GM12878 (cell line): ENCODE results near the gene AMER2. TPM values are rescaled to one million over a fixed set of nuclear protein-coding genes. Genes with fewer than 3 reads are reported as not detected.

Experiments used
- ATAC-seq: fragments of 200-7000 bp; cut with Tn5 transposase; 3 replicates; pipeline ENCODE4 v1.9.1; 2020; ENCODE audit warnings: mild to moderate bottlenecking, moderate library complexity
- BruUV-seq: library from RNA; stranded (reverse); fragments of 400-500 nt; replicated peaks from 2 replicates; lab custom pipeline; 2021; lab: Mats Ljungman, UMichigan
- CTCF ChIA-PET: fragments of 300-600 bp; sonication (Branson Sonifier 250); formaldehyde crosslinking; extraction: SDS; loops from one replicate; lab custom pipeline; 2021; ENCODE audit warnings: inconsistent platforms; lab: Yijun Ruan, JAX
- POLR2A ChIA-PET: fragments of 350-600 bp; formaldehyde crosslinking; extraction: SDS; loops from one replicate; lab custom pipeline; 2021; ENCODE audit warnings: inconsistent platforms; lab: Charles Lee
- RAD21 ChIA-PET: fragments of 300-600 bp; sonication (Branson Sonifier 250); formaldehyde crosslinking; loops from one replicate; lab custom pipeline; 2023; ENCODE audit warnings: antibody characterized with exemption; ENCODE audit not compliant: unreplicated experiment; lab: Charles Lee
- SMC1A ChIA-PET: fragments of 300-600 bp; sonication (Branson Sonifier 250); formaldehyde crosslinking; loops from one replicate; lab custom pipeline; 2023; ENCODE audit not compliant: unreplicated experiment, uncharacterized antibody; lab: Charles Lee
- DNase-seq: peaks from one replicate; pipeline ENCODE4 v3.0.0-alpha.2; 2011; ENCODE audit warnings: low read depth, low spot score
- FAIRE-seq: peaks from 3 replicates; lab custom pipeline; 2011; peaks lifted over from hg19 to GRCh38; lab: Jason Lieb, UNC
- H2AFZ ChIP-seq: 2 replicates; pipeline ENCODE4 v1.6.0; 2011; ENCODE audit warnings: low read depth, low read length, control low read depth; ENCODE audit not compliant: control insufficient read depth
- H3K27ac ChIP-seq: 2 replicates; pipeline ENCODE4 v1.5.1; 2011; ENCODE audit warnings: control low read depth; ENCODE audit not compliant: control insufficient read depth, insufficient read depth
- H3K27me3 ChIP-seq, 2 experiments: replicated peaks in 1 of 2; 2 replicates each; pipeline versions ENCODE4 v1.6.0 to v1.6.1; 2011; ENCODE audit warnings: low read length in 1 of 2; ENCODE audit not compliant: control insufficient read depth in 2 of 2, insufficient read depth in 2 of 2
- H3K36me3 ChIP-seq, 2 experiments: 2 replicates each; pipeline ENCODE4 v1.5.1; 2011; ENCODE audit warnings: low read length in 1 of 2; ENCODE audit not compliant: control insufficient read depth in 2 of 2, insufficient read depth in 2 of 2
- H3K4me1 ChIP-seq: 2 replicates; pipeline ENCODE4 v1.6.1; 2011; ENCODE audit warnings: mild to moderate bottlenecking, low read length, moderate library complexity, mixed read lengths; ENCODE audit not compliant: control insufficient read depth, insufficient read depth
- H3K4me2 ChIP-seq: 2 replicates; pipeline ENCODE4 v1.6.0; 2011; ENCODE audit warnings: control low read depth; ENCODE audit not compliant: control insufficient read depth, insufficient read depth
- H3K4me3 ChIP-seq: fragments of 200-600 bp; sonication (generic); 2 replicates; pipeline ENCODE4 v1.5.1; 2016
- H3K79me2 ChIP-seq: 2 replicates; pipeline ENCODE4 v1.6.0; 2011; ENCODE audit warnings: low read length; ENCODE audit not compliant: control insufficient read depth, insufficient read depth
- H3K9ac ChIP-seq: 2 replicates; pipeline ENCODE4 v1.8.0; 2011; ENCODE audit warnings: low read length, control low read depth, mixed read lengths; ENCODE audit not compliant: control insufficient read depth, insufficient read depth
- H3K9me3 ChIP-seq: replicated peaks from 3 replicates; pipeline ENCODE4 v1.5.1; 2011; ENCODE audit warnings: mild to moderate bottlenecking, low read length; ENCODE audit not compliant: control insufficient read depth, insufficient read depth
- H4K20me1 ChIP-seq: 2 replicates; pipeline ENCODE4 v1.6.0; 2011; ENCODE audit not compliant: control insufficient read depth, insufficient read depth
- ASH2L ChIP-seq: fragments of 300-600, 200-600 bp; sonication (generic); IDR thresholded peaks from 2 replicates; pipeline ENCODE4 v1.6.1; 2017; ENCODE audit warnings: low read depth, mild to moderate bottlenecking, borderline replicate concordance
- BCL11A ChIP-seq: IDR thresholded peaks from 2 replicates; pipeline ENCODE4 v1.6.1; 2011; ENCODE audit warnings: low read depth, low read length
- CBX5 ChIP-seq: sonication (generic); IDR thresholded peaks from 2 replicates; pipeline ENCODE4 v1.6.1; 2016; ENCODE audit warnings: low read depth, moderate library complexity, mild to moderate bottlenecking, inconsistent platforms
- CEBPZ ChIP-seq: fragments of 150-350 bp; IDR thresholded peaks from 2 replicates; pipeline ENCODE4 v1.6.1; 2016; ENCODE audit warnings: low read depth, low read length
- CREM ChIP-seq: IDR thresholded peaks from 2 replicates; pipeline ENCODE4 v1.6.1; 2014; ENCODE audit warnings: antibody characterized with exemption, low read depth
- EZH2 ChIP-seq: IDR thresholded peaks from 2 replicates; pipeline ENCODE4 v1.6.1; 2012; ENCODE audit warnings: low read depth, mild to moderate bottlenecking, control low read depth, inconsistent platforms, low read length, borderline replicate concordance; ENCODE audit not compliant: control insufficient read depth
- FOS ChIP-seq: IDR thresholded peaks from 3 replicates; pipeline ENCODE4 v1.6.1; 2011; ENCODE audit warnings: borderline replicate concordance; ENCODE audit not compliant: insufficient read length; ENCODE audit errors: extremely low read depth
- KAT2A ChIP-seq: conservative IDR thresholded peaks from 2 replicates; pipeline ENCODE4 v1.6.1; 2011; ENCODE audit warnings: low read depth, low read length; ENCODE audit not compliant: control insufficient read depth
- MLLT1 ChIP-seq: fragments of 450-650 bp; IDR thresholded peaks from 2 replicates; pipeline ENCODE4 v1.6.1; 2016; ENCODE audit warnings: mild to moderate bottlenecking
- MTA2 ChIP-seq: fragments of 450-650 bp; IDR thresholded peaks from 2 replicates; pipeline ENCODE4 v1.6.1; 2016; ENCODE audit warnings: low read depth, mild to moderate bottlenecking, moderate library complexity
- NR2F1 ChIP-seq: fragments of 450-650 bp; conservative IDR thresholded peaks from 2 replicates; pipeline ENCODE4 v1.6.1; 2017; ENCODE audit warnings: mild to moderate bottlenecking
- RCOR1 ChIP-seq: conservative IDR thresholded peaks from 2 replicates; pipeline ENCODE4 v1.6.1; 2012; ENCODE audit warnings: low read depth, low read length, improper control_type of control experiment
- SIN3A ChIP-seq: IDR thresholded peaks from 2 replicates; pipeline ENCODE4 v1.6.1; 2012; ENCODE audit warnings: low read depth, low read length, improper control_type of control experiment
- STAT3 ChIP-seq: IDR thresholded peaks from 2 replicates; pipeline ENCODE4 v1.6.1; 2011; ENCODE audit warnings: low read depth, low read length, improper control_type of control experiment
- WGBS: methylation state at CpG from one replicate; pipeline ENCODE4 v1.1.6; 2016; ENCODE audit warnings: low lambda C conversion rate; ENCODE audit not compliant: insufficient replicate concordance, insufficient coverage; ENCODE audit errors: missing lambda C conversion rate; 5-methylcytosine and 5-hydroxymethylcytosine counted together
- in situ Hi-C: fragments of 300-500 bp; cut with MboI; formaldehyde crosslinking; loops from 9 replicates; pipeline ENCODE4 v1.14.3; 2018; ENCODE audit warnings: mixed read lengths
- intact Hi-C: fragments of 100-400 bp; cut with micrococcal nuclease; formaldehyde crosslinking; loops from one replicate; pipeline ENCODE4 v1.14.2; 2022; ENCODE audit not compliant: unreplicated experiment
- polyA plus RNA-seq, 11 experiments: library from polyadenylated mRNA; depleted of rRNA in 4 of 11; unstranded in 6 of 11; stranded (reverse) in 5 of 11; fragments of >200 nt; fragmentation: Nextera tagmentation in 4 of 11; fragmentation: Illumina TruSeq in 1 of 11; extraction: Ambion mirVana in 4 of 11; extraction: Trizol in 1 of 11; gene quantifications; 1 replicate in 1 of 11; 2 replicates in 10 of 11; pipeline versions ENCODE4 v1.2.1 to v1.2.3, GENCODE V29; 2011 to 2016; ENCODE audit warnings: inconsistent platforms in 2 of 11, missing spikeins in 2 of 11, low read depth in 1 of 11
- total RNA-seq, 4 experiments: library from RNA; depleted of rRNA in 3 of 4; stranded (reverse); fragments of >200 nt in 3 of 4; fragmentation: Illumina TruSeq in 1 of 4; extraction: Trizol in 1 of 4; gene quantifications; 2 replicates each; pipeline versions ENCODE4 v1.2.1 to v1.2.3, GENCODE V29; 2013 to 2021

AMER2 gene
- total and polyA plus RNA-seq, 10 of the 15 experiments (the other 5 are each of a cell fraction or from before 2014, with no cell fraction given): 0.01 to 0.34 (median 0.21) TPM

GRCh38 chr13:25214491-25215252 lies 42.6 kb upstream of the AMER2 start:
- SMC1A ChIA-PET: no interaction called here
- Histone ChIP-seq H3K27me3 (no peaks in the 10 kb centered on the region), H2AFZ (no peak overlapping the region), H3K79me2 (no peaks in the 10 kb centered on the region), H3K9me3 (no peaks in the 10 kb centered on the region), H3K27ac (no peak overlapping the region), H3K36me3 (no peaks in the 10 kb centered on the region), H3K4me2 (no peak overlapping the region), H3K9ac (no peak overlapping the region), H3K4me1 (no peaks in the 10 kb centered on the region), H4K20me1 (no peaks in the 10 kb centered on the region), H3K4me3 (no peak overlapping the region)
- intact Hi-C loops (loop anchor here (1.0 kb wide), 1 partner anchor 28 kb away; no protein-coding TSS in a partner anchor), in situ Hi-C loops (no loop called here)
- CTCF ChIA-PET: interaction anchor here (0.8 kb wide), 1 partner anchor 34 kb away, joined by 3 read pairs; no protein-coding TSS in a partner anchor
- ATAC-seq (no peak), FAIRE-seq (no peak), DNase-seq (no peak)
- TF ChIP-seq RCOR1: no peak
- no peak for TF ChIP-seq ASH2L
- no peak for TF ChIP-seq CREM
- TF ChIP-seq CBX5: no peak
- no peak for TF ChIP-seq FOS
- no peak for TF ChIP-seq STAT3
- TF ChIP-seq BCL11A: no peak
- TF ChIP-seq MTA2: no peak
- no peak for TF ChIP-seq EZH2
- TF ChIP-seq NR2F1: no peak
- TF ChIP-seq KAT2A: no peak
- TF ChIP-seq CEBPZ: no peak
- no peak for TF ChIP-seq SIN3A
- no peak for TF ChIP-seq MLLT1
- BruUV-seq: no TSS peak
- 51% methylated on average over 6 of the region's 6 CpGs for WGBS
- POLR2A ChIA-PET: no interaction called here
- RAD21 ChIA-PET: no interaction called here
